ENCODE results near the gene TMEM115. TPM values are rescaled to one million over a fixed set of nuclear protein-coding genes. Genes with fewer than 3 reads are reported as not detected.
A peak's percentile ranks its signal among the peaks of the same experiment; 100 is the strongest.

Gene TMEM115
- total and polyA plus RNA-seq, 7 donors = 20.4 to 49.6 (median 29.1) TPM

DNA sequence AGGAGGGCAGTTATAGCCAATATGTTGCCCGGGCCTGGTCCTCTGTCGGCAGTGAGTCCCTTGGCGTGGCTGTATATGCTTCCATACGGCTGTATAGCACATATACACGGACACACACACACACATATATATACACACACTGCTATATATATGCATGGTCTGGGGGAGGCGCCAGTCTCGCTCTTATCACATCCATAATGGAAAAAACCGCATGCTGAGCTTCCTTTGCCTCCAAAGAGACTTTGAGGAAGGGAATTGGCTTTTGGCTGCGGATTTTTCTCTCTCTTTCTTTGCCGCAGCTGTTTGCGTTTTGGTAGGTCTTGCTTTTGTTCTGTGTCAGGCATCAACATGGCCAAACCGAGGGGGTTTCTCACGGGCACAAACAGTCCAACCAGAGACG lies 11.3 kb upstream of the TMEM115 start:
- H3K27me3 ChIP-seq (ENCODE audit: insufficient read depth in 3 of 3, low read length in 2 of 3) = peaks cover 0 to 3% (median 0%) of the 10 kb centered on the region in 3 donors
- H3K27ac ChIP-seq = no peak overlapping the region
- H3K9me3 ChIP-seq = no peaks in the 10 kb centered on the region
- intact Hi-C loops (cut with DNase I) = no loop called here
- 47 to 65% (median 58%) methylated on average over 14 of the region's 14 CpGs for WGBS, 3 donors
- H3K4me1 ChIP-seq = no peaks in the 10 kb centered on the region
- no peak overlapping the region for H3K4me3 ChIP-seq
- no peak for DNase-seq
- no peaks in the 10 kb centered on the region for H3K36me3 ChIP-seq (ENCODE audit: insufficient read depth in 1 of 2, low read depth in 1 of 2)
- TF ChIP-seq CTCF (IDR thresholded peaks at IDR 0.05) = no peak
- no peak for ATAC-seq

GRCh38 chr3:50369012-50369670 lies 9.8 kb upstream of the TMEM115 start:
- TF ChIP-seq CTCF (IDR thresholded peaks at IDR 0.05) = no peak
- no peak overlapping the region for H3K4me3 ChIP-seq
- H3K9me3 ChIP-seq = no peaks in the 10 kb centered on the region
- DNase-seq (no peak), ATAC-seq (no peak)
- peaks cover 0 to 3% (median 0%) of the 10 kb centered on the region in 3 donors for H3K27me3 ChIP-seq (ENCODE audit: insufficient read depth in 3 of 3, low read length in 2 of 3)
- H3K36me3 ChIP-seq (ENCODE audit: insufficient read depth in 1 of 2, low read depth in 1 of 2) = no peaks in the 10 kb centered on the region
- intact Hi-C loops (cut with DNase I) = loop anchor here in 1 of 2 donors (5.0 kb wide), 1 partner anchor 168 kb away; no protein-coding TSS in a partner anchor
- H3K4me1 ChIP-seq = no peaks in the 10 kb centered on the region
- H3K27ac ChIP-seq = no peak overlapping the region
- WGBS, 3 donors = 81 to 83% (median 83%) methylated on average over 9 of the region's 9 CpGs

DNA sequence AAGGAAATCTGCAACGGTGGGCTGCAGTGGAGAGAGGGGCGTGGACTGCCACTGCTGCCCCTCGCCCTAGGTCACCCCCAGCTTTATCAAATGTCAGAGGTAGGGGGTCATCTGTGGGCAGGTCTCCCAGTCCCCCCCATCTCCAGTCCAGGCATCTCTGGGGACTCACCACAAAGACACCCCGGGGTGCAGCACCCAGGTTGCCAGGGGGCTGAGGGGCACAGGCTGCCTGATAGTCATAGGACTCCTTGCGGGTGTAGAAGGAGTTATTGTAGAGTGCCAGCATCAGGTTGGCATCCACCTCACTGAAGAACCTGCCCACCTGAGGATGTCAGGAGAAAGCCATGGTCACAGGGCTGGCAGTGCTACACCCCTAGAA lies 6.5 kb upstream of the TMEM115 start:
- Histone ChIP-seq H3K4me3 (no peak overlapping the region), H3K4me1 (no peaks in the 10 kb centered on the region), H3K27me3 (ENCODE audit: insufficient read depth in 3 of 3, low read length in 2 of 3) (peaks cover 0 to 3% (median 0%) of the 10 kb centered on the region in 3 donors), H3K9me3 (no peaks in the 10 kb centered on the region), H3K27ac (no peak overlapping the region), H3K36me3 (ENCODE audit: insufficient read depth in 1 of 2, low read depth in 1 of 2) (no peaks in the 10 kb centered on the region)
- intact Hi-C loops (cut with DNase I) = loop anchor here in 1 of 2 donors (5.0 kb wide), 1 partner anchor 171 kb away; no protein-coding TSS in a partner anchor
- DNase-seq (no peak), ATAC-seq (no peak)
- no peak for TF ChIP-seq CTCF (IDR thresholded peaks at IDR 0.05)
- 87 to 97% (median 87%) methylated on average over 5 of the region's 5 CpGs for WGBS, 3 donors

- Histone ChIP-seq H3K4me1 (no peaks in the 10 kb centered on the region), H3K27me3 (ENCODE audit: insufficient read depth in 3 of 3, low read length in 2 of 3) (peaks cover 0 to 3% (median 0%) of the 10 kb centered on the region in 3 donors), H3K9me3 (no peaks in the 10 kb centered on the region), H3K4me3 (peak overlapping the region; percentile 57), H3K27ac (no peak overlapping the region), H3K36me3 (ENCODE audit: insufficient read depth in 1 of 2, low read depth in 1 of 2) (no peaks in the 10 kb centered on the region)
- TF ChIP-seq CTCF (IDR thresholded peaks at IDR 0.05) = no peak
- peak; percentile 54 to 93 (median 84) for ATAC-seq
- 17 to 19% (median 18%) methylated on average over 45 to 53 of the region's 53 CpGs for WGBS, 3 donors
- DNase-seq = peak; percentile 79 to 90
- intact Hi-C loops (cut with DNase I) = loop anchor here in 1 of 2 donors (5.0 kb wide), 1 partner anchor 172 kb away; no protein-coding TSS in a partner anchor
Observed at GRCh38 chr3:50365080-50365841, 5.9 kb upstream of the TMEM115 start.

All from psoas muscle (tissue), 8 donors.